ENCODE measurements around the gene SNX20.

Gene SNX20

GRCh38 chr16:50634947-50635346 is 46.2 kb downstream of the SNX20 start:
- no peak for DNase-seq (ENCODE audit: low spot score)

GRCh38 chr16:50634090-50634489 is 47.0 kb downstream of the SNX20 start:
- DNase-seq (ENCODE audit: low spot score), result no peak

GRCh38 chr16:50632927-50633800 is 47.9 kb downstream of the SNX20 start:
- no peak for DNase-seq (ENCODE audit: low spot score)

- no peak for DNase-seq (ENCODE audit: low spot score)
Observed at GRCh38 chr16:50631985-50632576, 49.0 kb downstream of the SNX20 start.

- no peak for DNase-seq (ENCODE audit: low spot score)
Observed at GRCh38 chr16:50631249-50631984, 49.7 kb downstream of the SNX20 start.

GRCh38 chr16:50630394-50631020 is 50.6 kb downstream of the SNX20 start:
- no peak for DNase-seq (ENCODE audit: low spot score)

GRCh38 chr16:50629334-50629733 is 51.8 kb downstream of the SNX20 start:
- no peak for DNase-seq (ENCODE audit: low spot score)

- DNase-seq (ENCODE audit: low spot score), result no peak
Observed at GRCh38 chr16:50628156-50628802, 52.8 kb downstream of the SNX20 start.

- no peak for DNase-seq (ENCODE audit: low spot score)
Observed at GRCh38 chr16:50627419-50627818, 53.7 kb downstream of the SNX20 start.

GRCh38 chr16:50626868-50627267 is 54.2 kb downstream of the SNX20 start:
- DNase-seq (ENCODE audit: low spot score), result no peak

GRCh38 chr16:50625374-50625773 is 55.7 kb downstream of the SNX20 start:
- DNase-seq (ENCODE audit: low spot score), result no peak

- DNase-seq (ENCODE audit: low spot score), result no peak
Observed at GRCh38 chr16:50624449-50624970, 56.6 kb downstream of the SNX20 start.

- no peak for DNase-seq (ENCODE audit: low spot score)
Observed at GRCh38 chr16:50622643-50623369, 58.3 kb downstream of the SNX20 start.

- DNase-seq (ENCODE audit: low spot score), result no peak
Observed at GRCh38 chr16:50622029-50622428, 59.1 kb downstream of the SNX20 start.
